GF-D8 (cell line): ENCODE data around the gene TTLL7.
"Not testable (repeated sequence)": the region's sequence is repeated elsewhere in the genome, so short reads cannot be mapped to it uniquely, and the experiment has no call there.

Experiments
- DNase-seq: peaks from one replicate; lab custom pipeline; 2025; lab: John Stamatoyannopoulos, UW

The TTLL7 gene

GRCh38 chr1:83995649-83996048 is 3.3 kb downstream of the TTLL7 start:
- no peak for DNase-seq

GRCh38 chr1:83994111-83994510 is 4.8 kb downstream of the TTLL7 start:
- DNase-seq: no peak

GRCh38 chr1:83990734-83991133 is 8.2 kb downstream of the TTLL7 start:
- DNase-seq: no peak

GRCh38 chr1:83985048-83985447 is 13.9 kb downstream of the TTLL7 start:
- DNase-seq: no peak

GRCh38 chr1:83983918-83984317 is 15.0 kb downstream of the TTLL7 start:
- DNase-seq: not testable (repeated sequence)

- no peak for DNase-seq
Measured at GRCh38 chr1:83978056-83978455, 20.9 kb downstream of the TTLL7 start.

- DNase-seq: no peak
Measured at GRCh38 chr1:83976920-83977319, 22.0 kb downstream of the TTLL7 start.

- DNase-seq: no peak
Measured at GRCh38 chr1:83970802-83971201, 28.1 kb downstream of the TTLL7 start.

- DNase-seq: no peak
Measured at GRCh38 chr1:83970114-83970513, 28.8 kb downstream of the TTLL7 start.

- DNase-seq: no peak
Measured at GRCh38 chr1:83967336-83967735, 31.6 kb downstream of the TTLL7 start.

- no peak for DNase-seq
Measured at GRCh38 chr1:83964153-83964552, 34.8 kb downstream of the TTLL7 start.

GRCh38 chr1:83961571-83962295 is 37.2 kb downstream of the TTLL7 start:
- DNase-seq: no peak

- no peak for DNase-seq
Measured at GRCh38 chr1:83960669-83961277, 38.2 kb downstream of the TTLL7 start.

- DNase-seq: peak; percentile 27
Measured at GRCh38 chr1:83959824-83960498, 39.0 kb downstream of the TTLL7 start.

GRCh38 chr1:83958704-83959103 is 40.2 kb downstream of the TTLL7 start:
- no peak for DNase-seq

- no peak for DNase-seq
Measured at GRCh38 chr1:83954166-83954823, 44.6 kb downstream of the TTLL7 start.

- no peak for DNase-seq
Measured at GRCh38 chr1:83950106-83950661, 48.7 kb downstream of the TTLL7 start.

GRCh38 chr1:83942914-83943313 is 56.0 kb downstream of the TTLL7 start:
- no peak for DNase-seq

- no peak for DNase-seq
Measured at GRCh38 chr1:83934550-83934949, 64.4 kb downstream of the TTLL7 start.

- DNase-seq: no peak
Measured at GRCh38 chr1:83932693-83933092, 66.2 kb downstream of the TTLL7 start.

- DNase-seq: no peak
Measured at GRCh38 chr1:83932281-83932680, 66.7 kb downstream of the TTLL7 start.

- DNase-seq: no peak
Measured at GRCh38 chr1:83931658-83932253, 67.2 kb downstream of the TTLL7 start.
